SK-N-SH treated with all-trans-retinoic acid at 6 μM for 48 hours (cell line): Measurements from ENCODE around the gene ZNF469.

ENCODE experiments used
- ARNTL ChIP-seq: fragments of 450-650 bp; formaldehyde crosslinking; IDR thresholded peaks from 2 replicates; pipeline ENCODE4 v1.5.0; 2020; ENCODE audit warnings: low read depth, mild to moderate bottlenecking, moderate library complexity, borderline replicate concordance
- CREB5 ChIP-seq: fragments of 250-450 bp; sonication (Bioruptor Pico); IDR thresholded peaks from 2 replicates; pipeline ENCODE4 v1.5.1; 2020; ENCODE audit warnings: low read depth, mild to moderate bottlenecking, moderate library complexity
- OSR1 ChIP-seq: fragments of 250-450 bp; sonication (Bioruptor Pico); IDR thresholded peaks from 2 replicates; pipeline ENCODE4 v1.8.0; 2022; ENCODE audit warnings: moderate library complexity, mild to moderate bottlenecking, inconsistent platforms
- PATZ1 ChIP-seq: fragments of 250-450 bp; sonication (Bioruptor Pico); IDR thresholded peaks from 2 replicates; pipeline ENCODE4 v1.8.0; 2020; ENCODE audit warnings: mild to moderate bottlenecking, moderate library complexity, borderline replicate concordance
- POU6F1 ChIP-seq: fragments of 250-450 bp; sonication (Bioruptor Pico); IDR thresholded peaks from 2 replicates; pipeline ENCODE4 v1.8.0; 2021; ENCODE audit warnings: low read depth, mild to moderate bottlenecking, moderate library complexity, borderline replicate concordance
- SNAI2 ChIP-seq: fragments of 250-450 bp; sonication (Bioruptor Pico); IDR thresholded peaks from 2 replicates; pipeline ENCODE4 v1.5.0; 2020; ENCODE audit warnings: mild to moderate bottlenecking, moderate library complexity
- TOX ChIP-seq: fragments of 250-450 bp; sonication (Bioruptor Pico); IDR thresholded peaks from 2 replicates; pipeline ENCODE4 v1.8.0; 2021; ENCODE audit warnings: mild to moderate bottlenecking, moderate library complexity, borderline replicate concordance
- ZFP30 ChIP-seq: fragments of 450-650 bp; formaldehyde crosslinking; IDR thresholded peaks from 2 replicates; pipeline ENCODE4 v1.5.0; 2022; ENCODE audit warnings: mild to moderate bottlenecking, moderate library complexity
- ZNF565 ChIP-seq: fragments of 450-650 bp; formaldehyde crosslinking; conservative IDR thresholded peaks from 2 replicates; pipeline ENCODE4 v1.5.0; 2020; ENCODE audit warnings: low read depth, mild to moderate bottlenecking, moderate library complexity
- ZNF8 ChIP-seq: fragments of 450-650 bp; formaldehyde crosslinking; IDR thresholded peaks from 2 replicates; pipeline ENCODE4 v1.5.0; 2020; ENCODE audit warnings: mild to moderate bottlenecking, moderate library complexity

- TF ChIP-seq ZNF8 (CRISPR knock-in tag) (no peak), PATZ1 (no peak), ZFP30 (no peak), TOX (no peak), ZNF565 (no peak), ARNTL (no peak), SNAI2 (CRISPR knock-in tag) (no peak), OSR1 (no peak), CREB5 (no peak), POU6F1 (no peak)
Measured at GRCh38 chr16:88418869-88419268, 36.1 kb downstream of the ZNF469 start.
